Nephron progenitor cell (in vitro differentiated cells): ENCODE measurements around the gene FUT7.
"Not testable (repeated sequence)": the region's sequence is repeated elsewhere in the genome, so short reads cannot be mapped to it uniquely, and the experiment has no call there.

ENCODE experiments used
- DNase-seq: peaks from one replicate; pipeline ENCODE4 v3.0.0; 2021
- H3K27ac Mint-ChIP-seq: 2 replicates; pipeline ENCODE4 v1.8.0; 2021; ENCODE audit warnings: mild to moderate bottlenecking, moderate library complexity, mixed read lengths
- H3K27me3 Mint-ChIP-seq: 2 replicates; pipeline ENCODE4 v1.8.0; 2021; ENCODE audit warnings: mild to moderate bottlenecking, low read depth, mixed read lengths; ENCODE audit not compliant: poor library complexity
- H3K36me3 Mint-ChIP-seq: 2 replicates; pipeline ENCODE4 v1.8.0; 2021; ENCODE audit warnings: low read depth, mixed read lengths
- H3K4me1 Mint-ChIP-seq: 2 replicates; pipeline ENCODE4 v1.8.0; 2021; ENCODE audit warnings: mixed read lengths
- H3K4me3 Mint-ChIP-seq: 2 replicates; pipeline ENCODE4 v1.8.0; 2021; ENCODE audit warnings: mild to moderate bottlenecking, moderate library complexity, mixed read lengths
- H3K9me3 Mint-ChIP-seq: 2 replicates; pipeline ENCODE4 v1.8.0; 2021; ENCODE audit warnings: mild to moderate bottlenecking, moderate library complexity, mixed read lengths
- CTCF ChIP-seq: fragments of 200-600 bp; sonication (generic); IDR thresholded peaks from 2 replicates; pipeline ENCODE4 v1.5.0; 2021; ENCODE audit warnings: antibody characterized with exemption

Gene FUT7

GRCh38 chr9:137004285-137004684 lies 27.6 kb downstream of the FUT7 start:
- Mint-ChIP-seq H3K4me1 (peaks cover 16% of the 10 kb centered on the region), H3K27me3 (peaks cover 14% of the 10 kb centered on the region), H3K9me3 (peaks cover 24% of the 10 kb centered on the region)
- H3K27ac Mint-ChIP-seq, H3K36me3 Mint-ChIP-seq, H3K4me3 Mint-ChIP-seq, DNase-seq: not testable (repeated sequence)
- peak; percentile 22 for TF ChIP-seq CTCF

- peaks cover 24% of the 10 kb centered on the region for H3K27me3 Mint-ChIP-seq
- peaks cover 18% of the 10 kb centered on the region for H3K4me1 Mint-ChIP-seq
- no peak for DNase-seq
- no peak overlapping the region for H3K27ac Mint-ChIP-seq
- no peak for TF ChIP-seq CTCF
- no peak overlapping the region for H3K4me3 Mint-ChIP-seq
- H3K9me3 Mint-ChIP-seq, result peaks cover 24% of the 10 kb centered on the region
- H3K36me3 Mint-ChIP-seq, result no peaks in the 10 kb centered on the region
Measured at GRCh38 chr9:137002646-137003041, 29.2 kb downstream of the FUT7 start.

DNA sequence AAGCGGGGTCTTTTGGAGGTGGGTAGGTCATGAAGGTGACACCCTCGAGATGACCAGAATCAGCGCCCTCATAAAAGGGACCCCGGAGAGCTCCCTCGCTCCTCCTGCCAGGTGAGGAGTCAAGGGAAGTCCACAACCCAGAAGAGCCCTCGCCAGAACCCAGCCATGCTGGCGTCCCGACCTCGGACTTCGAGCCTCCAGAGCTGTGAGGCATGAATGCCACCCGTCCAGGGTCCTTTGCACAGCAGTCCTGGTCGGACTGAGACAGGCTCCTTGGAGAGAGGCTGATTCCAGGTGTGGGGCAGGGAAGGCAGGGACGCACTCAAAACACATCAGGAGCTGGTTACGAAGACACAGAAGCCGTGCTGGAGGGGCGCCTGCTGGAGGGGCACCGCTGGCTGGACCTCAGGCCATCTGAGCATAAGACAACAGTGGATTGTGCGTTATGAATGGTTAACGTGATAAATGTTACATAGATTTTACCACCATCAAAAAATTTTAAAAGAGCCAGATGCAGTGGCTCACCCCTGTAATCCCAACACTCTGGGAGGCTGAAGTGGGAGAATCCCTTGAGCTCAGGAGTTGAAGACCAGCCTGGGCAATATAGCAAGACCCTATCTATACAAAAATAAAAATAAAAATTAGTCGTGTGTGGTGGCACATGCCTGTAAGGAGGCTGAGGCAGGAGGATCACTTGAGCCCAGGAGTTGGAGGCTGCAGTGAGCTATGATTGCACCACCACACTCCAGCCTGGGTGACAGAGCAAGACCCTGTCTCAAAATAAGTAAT lies 29.8 kb downstream of the FUT7 start:
- Mint-ChIP-seq H3K27me3 (peaks cover 27% of the 10 kb centered on the region), H3K36me3 (no peaks in the 10 kb centered on the region), H3K4me3 (no peak overlapping the region), H3K4me1 (peaks cover 20% of the 10 kb centered on the region), H3K9me3 (peaks cover 24% of the 10 kb centered on the region), H3K27ac (no peak overlapping the region)
- no peak for TF ChIP-seq CTCF
- no peak for DNase-seq

GRCh38 chr9:137000177-137000930 lies 31.5 kb downstream of the FUT7 start:
- TF ChIP-seq CTCF, result no peak
- Mint-ChIP-seq H3K36me3 (no peaks in the 10 kb centered on the region), H3K4me3 (no peak overlapping the region), H3K9me3 (peaks cover 11% of the 10 kb centered on the region), H3K4me1 (peaks cover 25% of the 10 kb centered on the region), H3K27ac (no peak overlapping the region), H3K27me3 (peaks cover 27% of the 10 kb centered on the region)
- no peak for DNase-seq

DNA sequence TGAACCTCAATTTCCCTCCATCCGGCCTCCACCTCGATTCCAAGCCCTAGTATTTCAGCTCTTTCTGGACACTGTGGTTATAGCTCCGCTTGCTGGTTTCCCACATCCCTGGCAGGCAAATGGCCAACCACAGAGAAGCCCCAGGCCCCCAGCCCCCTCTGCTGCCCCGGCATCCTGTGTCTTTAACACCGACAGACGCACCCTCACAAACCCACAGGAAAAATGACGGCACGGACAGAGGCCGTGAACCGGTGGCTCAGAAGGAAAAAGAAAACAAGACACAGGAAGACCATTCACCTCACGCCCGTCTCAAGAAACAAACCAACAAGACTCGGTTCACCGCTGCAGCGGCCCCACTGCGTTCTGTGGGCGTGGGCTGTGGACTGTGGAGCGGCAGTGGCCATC lies 34.1 kb downstream of the FUT7 start:
- Mint-ChIP-seq H3K36me3 (no peaks in the 10 kb centered on the region), H3K27ac (no peak overlapping the region), H3K4me3 (no peak overlapping the region), H3K4me1 (peaks cover 25% of the 10 kb centered on the region), H3K27me3 (peaks cover 25% of the 10 kb centered on the region), H3K9me3 (no peaks in the 10 kb centered on the region)
- TF ChIP-seq CTCF, result no peak
- no peak for DNase-seq
